Fibroblast of upper back skin (primary cell): ENCODE data around the gene WHRN.

Source experiments
- DNase-seq: peaks from one replicate; pipeline ENCODE4 v3.0.0-alpha.2; 2013

WHRN gene

DNA sequence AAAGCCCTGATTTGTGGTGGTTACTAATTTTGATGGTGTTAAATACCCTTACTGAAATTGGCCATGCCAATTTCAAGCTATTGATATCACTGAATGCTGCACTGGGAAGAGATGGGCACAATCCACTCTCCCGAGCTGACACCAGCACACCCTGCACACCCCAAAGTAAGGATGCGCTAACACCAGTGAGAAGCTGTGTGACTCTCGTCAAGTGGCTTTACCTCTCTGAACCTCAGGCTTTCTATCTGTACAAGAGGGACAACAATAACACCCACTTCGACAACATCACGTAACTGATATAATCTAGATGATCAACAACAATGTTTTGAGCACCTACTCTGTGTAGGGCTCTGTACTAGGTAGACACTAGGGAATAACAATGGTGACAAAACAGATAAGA lies 109.5 kb downstream of the WHRN start:
- DNase-seq, result no peak

DNA sequence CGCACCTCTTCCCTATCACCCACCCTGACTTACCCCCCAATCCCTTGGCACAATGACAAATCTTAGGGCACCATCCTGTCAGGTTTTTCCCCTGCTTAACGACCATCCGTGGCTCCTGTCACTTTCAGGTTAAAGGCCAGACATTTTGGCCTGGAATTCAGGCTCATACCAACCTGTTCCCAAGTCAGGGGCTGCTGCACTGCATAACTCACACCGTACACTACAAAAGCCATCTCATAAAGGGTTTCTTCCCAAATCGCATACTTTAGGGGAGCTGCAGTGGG lies 110.0 kb downstream of the WHRN start:
- no peak for DNase-seq

DNA sequence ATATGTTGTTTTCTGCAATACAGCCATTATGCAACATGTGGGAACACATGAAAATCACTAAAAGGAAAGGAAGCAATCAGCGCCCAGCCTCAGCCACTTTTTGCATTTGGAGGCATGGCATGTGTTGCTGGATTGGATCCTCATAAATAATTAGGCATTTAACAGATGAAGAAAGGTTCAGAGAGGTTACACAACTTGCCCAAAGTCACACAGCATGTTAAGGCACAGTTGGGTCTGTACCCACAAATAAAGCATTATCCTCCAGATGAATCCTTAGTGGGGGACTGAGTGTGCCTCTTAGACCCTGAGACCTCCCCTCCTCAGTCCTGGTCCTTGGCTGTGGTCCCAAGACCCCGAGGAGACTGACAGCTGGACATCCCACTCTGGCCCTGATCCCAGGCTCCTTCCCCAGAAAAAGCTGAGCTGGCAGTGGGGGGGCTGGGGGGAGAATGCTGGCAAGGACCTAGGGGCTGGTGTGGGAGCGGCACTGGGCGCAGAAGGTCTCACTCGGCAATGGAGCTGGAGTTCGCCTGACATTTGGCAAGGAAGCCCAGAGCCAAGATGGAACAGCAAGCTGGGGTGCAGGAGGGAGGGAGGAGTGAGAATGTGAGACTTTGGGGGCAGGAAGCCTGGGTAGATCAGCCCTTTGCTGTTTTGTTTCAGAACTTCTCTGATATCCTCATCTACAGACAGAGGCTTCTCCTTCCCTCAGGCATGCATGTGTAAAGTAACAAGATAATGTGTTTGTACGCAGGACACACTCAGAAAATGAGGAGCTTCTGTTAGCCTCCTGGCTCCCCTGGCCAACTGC lies 110.5 kb downstream of the WHRN start:
- no peak for DNase-seq

DNA sequence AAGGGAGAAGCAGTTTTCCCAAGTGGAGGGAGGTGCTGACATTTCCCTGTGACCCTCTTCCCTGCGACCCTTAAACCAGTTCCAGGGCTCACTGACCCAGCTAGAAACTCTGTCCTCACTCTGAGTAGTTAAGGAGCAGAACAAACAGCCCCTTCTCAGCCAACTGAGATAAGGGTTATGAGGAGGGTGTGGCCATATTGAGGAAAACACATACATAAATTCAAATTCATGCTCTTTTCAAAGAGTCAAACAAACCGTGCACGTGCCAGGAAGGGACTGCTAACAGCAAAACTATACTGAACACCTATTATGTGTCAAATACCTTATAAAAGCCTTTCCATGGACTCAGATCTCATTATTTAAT lies 112.5 kb downstream of the WHRN start:
- no peak for DNase-seq

DNA sequence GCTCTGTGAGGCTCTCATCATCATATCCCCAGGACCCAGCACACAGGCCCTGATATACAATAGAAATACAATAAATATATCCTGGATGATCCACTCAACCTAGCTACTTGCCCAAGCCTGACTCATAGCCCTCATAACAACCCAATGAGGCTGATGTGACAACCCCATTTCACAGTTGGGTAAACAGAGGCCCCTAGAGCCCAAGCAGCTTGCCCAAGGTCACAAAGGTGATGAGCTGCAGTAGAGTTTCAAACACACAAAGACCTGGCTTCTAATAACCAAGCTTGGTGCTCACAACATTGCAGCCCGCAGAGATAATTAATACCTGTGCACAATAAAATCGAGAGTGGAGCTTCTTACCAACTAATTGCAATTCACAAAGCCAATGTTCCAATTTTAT lies 114.3 kb downstream of the WHRN start:
- no peak for DNase-seq

DNA sequence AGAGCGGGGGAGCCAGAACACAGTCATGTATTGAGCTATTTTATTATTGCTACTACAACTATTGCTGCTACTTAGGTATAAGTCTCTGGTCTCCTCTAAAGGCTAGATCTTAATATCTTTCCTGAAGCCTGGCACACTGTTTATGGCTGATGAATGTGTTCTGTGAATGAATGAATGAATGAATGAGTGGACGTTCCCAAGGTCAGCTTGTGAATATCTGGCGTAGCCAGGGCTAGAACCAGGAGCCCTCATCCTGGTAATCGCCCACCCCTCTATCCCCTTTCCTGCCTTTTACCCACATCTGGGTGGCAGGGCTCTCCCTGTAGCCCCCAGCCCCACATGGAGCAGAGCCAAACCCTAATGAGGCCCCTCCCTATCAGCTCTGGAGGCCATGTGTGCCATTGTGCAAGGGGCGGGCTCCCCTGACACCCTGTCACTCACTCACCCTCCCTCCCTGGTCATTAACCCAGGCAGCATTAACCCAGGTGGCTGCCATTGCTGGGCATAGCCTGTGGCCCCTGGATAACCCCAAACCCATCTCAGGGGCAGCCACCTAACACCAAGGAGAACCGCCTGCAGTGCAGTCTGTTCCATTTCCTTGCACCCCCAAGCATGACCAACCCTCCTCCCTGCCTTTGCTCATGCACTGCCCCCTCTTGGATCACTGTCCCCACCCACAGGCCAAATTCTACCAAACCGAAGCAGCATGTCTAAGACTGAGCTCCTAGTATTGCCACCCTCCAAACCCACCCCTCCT lies 115.5 kb downstream of the WHRN start:
- DNase-seq, result no peak

DNA sequence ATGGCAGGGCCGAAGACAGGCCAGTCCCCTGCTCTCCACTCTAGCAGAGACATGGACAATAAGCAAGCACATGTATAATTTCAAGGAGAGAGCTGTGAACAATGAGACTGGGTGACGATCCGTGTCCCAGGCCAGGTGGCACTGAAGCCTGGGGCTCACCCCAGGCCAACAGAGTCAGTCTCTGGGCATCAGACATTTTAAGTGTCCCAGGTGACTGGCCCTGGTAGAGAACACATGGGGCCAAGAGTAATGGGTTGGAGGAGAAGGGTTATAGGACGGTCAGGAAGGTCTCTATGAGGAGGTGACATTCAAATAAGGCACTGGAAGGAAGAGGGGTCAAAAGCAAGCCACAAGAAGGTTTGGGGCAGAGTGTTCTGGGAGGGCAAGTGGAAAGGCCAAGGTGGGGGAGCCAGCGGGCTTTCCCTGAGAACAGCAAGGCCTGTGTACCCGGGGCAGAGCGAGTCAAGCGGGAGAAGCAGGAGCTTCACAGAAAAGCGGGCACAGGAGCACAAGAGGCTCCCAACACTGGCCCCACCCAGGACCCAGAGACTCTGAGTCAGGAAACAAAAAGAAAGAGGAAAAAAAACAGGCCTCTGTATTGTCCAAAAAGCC lies 116.4 kb downstream of the WHRN start:
- no peak for DNase-seq

DNA sequence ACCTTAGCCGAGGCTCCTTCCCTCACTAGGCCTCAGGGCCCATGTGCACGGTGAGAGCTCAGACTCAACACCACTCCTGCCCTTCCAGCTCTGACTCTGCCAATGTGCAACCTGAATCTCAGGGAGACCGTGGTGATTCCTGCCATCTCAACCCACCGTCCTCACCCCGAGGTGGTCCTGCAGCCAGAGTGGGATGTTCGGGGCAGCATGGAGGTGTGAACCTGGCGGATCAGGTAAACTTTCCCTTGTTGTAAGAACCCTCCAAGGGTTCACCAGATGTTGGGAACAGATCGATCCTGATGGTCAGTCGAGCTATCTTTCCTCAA lies 117.0 kb downstream of the WHRN start:
- DNase-seq, result no peak

DNA sequence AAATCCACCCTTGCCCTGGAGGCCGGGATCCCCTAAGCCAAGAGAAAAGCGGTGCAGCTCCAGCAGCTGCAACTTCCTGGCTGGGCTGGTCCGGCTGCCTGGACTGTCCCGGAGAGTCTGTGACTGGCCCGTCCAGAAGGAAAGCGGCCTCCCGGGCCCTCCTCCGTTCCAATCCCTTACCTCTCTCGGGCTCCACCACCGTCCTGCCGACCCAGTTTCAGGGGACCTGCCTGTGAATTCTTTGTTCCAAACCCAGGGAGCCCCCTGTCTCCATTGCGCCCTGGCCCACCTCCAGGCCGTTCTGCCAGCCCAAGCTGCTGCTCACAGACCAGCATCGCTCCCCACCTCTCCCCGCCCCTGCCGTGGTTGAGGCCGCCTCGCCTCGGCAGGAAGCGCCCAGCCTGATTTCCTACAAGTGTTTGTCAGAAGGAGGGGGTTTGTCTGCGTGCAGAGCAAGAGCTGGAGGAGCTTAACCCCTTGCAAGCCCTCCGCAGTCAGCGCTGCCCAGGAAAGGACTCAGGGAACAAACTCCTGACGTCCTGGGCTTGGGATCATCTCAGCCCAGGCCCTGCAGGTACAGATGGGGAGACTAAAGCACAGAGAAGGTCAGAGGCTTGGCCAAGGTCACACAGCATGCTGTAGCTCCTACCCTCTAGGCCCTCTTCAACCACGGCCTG lies 117.5 kb downstream of the WHRN start, which contains the start of gene AKNA:
Gene AKNA (minus strand): TSS at position 303 of the 677 bp plus-strand sequence. CDS start 6,649 bp downstream, outside the sequence.
- DNase-seq, result peak; percentile 76

DNA sequence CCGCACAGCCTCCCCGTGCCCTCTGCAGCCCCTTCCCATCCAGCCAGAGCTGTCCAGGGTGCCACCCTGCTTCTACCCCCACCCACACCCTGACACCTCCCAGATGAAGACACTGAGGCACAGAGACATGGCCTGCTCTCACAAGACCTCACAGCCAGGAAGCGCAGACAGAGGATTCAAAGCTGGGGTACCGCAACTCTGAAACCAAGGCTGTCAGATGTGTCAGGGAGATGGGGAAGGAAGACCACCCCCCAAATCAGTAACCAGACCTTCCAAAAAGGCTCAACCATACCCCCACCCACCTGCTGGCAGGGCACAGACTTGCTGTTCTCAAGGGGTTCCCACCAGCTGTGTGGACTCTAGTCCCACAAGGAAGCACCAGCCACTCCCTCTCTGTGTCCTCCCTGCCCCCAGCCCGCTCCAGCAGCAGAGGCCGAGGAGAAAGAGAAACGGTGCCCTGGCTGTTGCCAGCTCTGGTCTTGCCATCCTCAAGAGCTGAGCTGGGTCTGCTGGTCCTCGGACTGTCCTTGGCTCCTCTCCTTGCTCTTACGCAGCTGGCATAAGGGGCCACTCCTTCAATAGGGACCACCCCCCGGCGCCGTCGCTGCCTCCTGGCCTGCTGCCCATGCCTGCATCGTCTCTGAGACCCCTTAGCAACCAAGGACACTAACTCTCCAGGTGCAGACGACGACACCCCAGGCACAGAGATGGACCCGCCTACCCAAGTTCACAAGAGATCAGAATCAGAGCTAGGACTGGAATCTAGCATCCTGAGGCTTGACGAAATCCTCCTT lies 118.2 kb downstream of the WHRN start:
- DNase-seq, result no peak

DNA sequence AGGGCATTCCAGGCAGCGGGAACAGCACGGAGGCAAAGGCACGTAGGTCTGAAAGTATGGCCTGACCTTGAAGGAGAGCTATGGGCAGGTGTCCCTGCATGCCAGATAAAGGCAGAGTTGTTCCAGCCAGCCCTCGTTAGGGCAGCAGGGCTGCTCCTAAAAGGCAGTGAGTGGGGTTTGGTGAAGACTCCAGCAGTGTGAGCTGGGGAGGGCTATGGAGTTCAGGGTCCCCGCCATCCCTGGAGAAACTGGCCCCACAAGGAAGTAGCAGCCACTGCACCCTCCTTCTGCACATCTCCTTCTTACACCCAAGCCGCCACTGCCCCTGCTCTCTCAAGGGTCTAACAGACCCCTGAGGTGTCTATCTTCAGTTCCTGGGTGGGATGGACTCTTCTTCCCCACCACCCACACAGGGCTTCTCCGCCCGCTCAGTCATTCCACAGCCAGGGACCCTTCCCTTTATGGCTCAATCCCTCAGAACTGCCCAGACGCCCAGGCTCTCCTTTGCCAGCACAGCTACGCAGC lies 118.8 kb downstream of the WHRN start:
- no peak for DNase-seq

DNA sequence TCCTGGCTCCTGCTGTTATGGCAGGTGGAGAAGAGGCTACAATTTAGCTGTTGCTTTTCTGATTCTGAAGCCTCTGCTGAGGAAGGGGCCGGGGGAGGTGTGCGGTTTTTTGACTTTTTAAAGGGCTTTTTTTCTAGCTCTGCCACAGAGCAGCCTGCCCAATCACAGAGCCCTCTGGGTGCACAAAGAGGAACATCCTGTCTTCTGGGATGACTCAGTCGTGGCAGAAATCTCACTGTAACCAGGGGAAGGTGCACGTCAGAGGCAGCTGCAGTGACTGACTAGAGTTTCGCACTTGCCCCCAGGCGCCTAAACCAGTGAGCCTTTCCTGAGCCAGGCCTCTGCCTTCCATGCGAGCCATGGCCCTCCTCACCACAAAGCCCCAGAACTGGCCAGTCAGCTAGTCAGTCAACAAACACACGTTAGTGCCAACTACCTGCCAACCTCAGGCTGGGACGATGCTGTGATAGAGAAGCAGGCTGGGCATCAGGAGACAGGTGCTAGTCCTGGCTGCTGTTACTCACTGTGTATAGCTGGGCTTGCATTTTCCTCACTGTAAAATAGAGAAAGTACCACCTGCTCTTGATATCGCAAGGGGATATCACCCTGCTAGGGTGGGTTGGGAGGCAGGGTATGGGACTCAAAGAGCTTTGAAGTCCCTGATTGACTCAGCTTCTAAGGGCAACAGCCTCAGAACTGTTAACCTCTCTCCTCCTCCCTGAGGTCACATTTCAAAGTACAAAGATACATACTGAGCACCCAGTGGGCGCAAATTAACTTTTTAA lies 119.7 kb downstream of the WHRN start:
- DNase-seq, result peak; percentile 84

DNA sequence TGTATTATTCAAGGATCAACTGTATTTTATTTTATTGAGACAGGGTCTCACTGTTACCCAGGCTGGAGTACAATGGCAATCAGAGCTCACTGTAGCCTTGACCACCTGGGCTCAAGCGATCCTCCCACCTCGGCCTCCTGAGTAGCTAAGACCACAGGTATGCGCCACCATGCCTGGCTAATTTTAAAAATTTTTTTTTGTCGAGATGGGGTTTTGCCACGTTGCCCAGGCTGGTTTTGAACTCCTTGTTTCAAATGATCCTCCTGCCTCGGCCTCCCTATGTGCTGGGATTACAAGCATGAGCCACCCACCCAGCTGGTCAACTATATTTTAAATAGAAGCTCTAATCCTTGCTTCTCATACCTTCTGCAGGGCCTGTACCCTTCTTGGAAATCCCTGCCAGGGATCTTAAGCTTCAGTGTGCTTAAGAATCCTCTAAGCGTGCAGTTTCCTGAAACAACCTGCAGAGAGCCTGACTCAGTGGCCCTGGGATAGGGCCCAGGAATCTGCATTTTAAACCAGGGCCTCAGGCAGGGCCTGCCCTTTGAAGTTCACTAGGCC lies 120.4 kb downstream of the WHRN start:
- no peak for DNase-seq

DNA sequence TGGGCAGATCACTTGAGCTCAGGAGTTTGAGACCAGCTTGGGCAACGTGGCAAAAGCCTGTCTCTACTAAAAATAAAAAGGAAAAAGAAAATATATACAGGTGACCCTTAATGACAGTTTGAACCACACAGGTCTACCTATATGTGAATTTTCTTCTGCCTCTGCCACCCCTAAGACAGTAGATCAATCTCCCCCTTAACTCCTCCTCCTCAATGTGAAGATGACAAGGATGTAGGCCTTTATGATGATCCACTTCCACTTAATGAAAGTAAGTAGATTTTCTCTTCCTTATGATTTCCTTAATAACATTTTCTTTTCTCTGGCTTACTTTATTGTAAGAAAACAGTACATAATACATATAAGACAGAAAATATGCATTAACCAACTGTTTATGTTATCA lies 120.9 kb downstream of the WHRN start:
- no peak for DNase-seq

DNA sequence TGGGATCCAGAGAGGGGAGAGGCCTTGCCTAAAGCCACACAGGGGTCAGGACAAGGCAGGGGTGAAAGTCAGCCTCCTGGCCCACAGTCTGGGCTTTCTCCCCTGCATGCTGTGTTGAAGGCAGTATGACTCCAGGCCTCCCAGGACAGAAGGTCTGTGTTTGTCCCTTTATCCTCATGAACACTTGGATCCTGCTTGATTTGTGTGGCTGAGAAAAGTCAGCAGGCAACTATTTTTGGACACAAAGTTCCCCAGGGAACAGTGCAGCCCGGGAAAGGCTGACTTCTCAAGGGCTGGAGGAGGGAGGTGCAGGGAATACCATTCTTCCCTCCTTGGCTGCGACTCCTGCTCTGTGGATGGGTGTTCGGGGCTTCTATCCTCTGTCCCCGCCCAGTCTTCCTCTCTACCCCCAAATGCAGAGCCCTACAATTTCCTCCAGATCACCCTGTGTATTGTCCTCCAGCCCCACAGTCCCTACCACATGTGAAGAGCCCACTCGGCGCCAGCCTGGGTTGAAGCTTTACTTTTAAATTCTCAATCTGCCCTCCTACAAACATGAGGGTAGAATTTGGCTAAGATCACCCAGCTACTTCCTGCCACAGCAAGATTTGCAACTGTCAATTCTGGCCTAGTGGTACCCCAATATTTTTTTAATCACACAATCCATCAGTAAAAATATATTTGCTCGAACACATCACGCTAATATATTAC lies 121.6 kb downstream of the WHRN start:
- peak; percentile 75 for DNase-seq

DNA sequence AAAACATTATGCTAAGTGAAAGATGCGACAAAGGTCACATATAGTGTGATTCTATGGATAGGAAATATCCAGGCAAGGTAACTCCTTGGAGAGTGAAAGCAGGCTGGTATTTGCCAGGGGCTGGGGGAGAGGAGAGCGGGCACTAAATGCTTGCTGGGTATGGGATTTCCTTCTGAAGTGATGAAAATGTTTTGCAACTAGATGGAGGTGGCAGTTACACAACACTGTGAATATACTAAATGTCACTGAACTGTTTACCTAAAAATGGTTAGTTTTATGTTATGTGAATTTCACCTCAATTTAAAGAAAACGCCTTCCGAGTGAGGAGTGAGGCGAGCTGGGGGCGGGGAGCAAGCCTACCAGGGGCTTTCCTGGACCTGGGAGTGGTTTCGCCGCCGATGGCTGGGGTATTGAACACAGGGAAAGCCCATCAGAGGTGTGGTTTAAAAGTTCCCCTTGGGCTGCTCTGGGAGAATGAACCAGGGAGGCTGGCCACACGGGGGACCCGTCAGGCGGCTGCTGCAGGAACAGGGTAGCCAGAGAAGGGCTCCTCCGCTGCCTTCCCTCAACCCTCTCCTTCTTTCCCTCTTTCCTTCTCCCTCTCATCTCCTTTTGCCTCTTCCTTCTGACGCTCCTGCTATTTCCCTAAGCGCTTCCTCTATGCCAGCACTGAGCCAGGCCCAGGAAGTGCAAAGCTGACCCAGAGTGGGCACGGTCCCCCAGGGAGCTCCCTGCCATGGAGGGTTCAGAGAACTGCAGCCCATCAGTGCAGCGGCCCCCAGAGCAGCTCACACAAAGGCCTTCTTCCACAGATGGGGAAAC lies 122.4 kb downstream of the WHRN start:
- no peak for DNase-seq

DNA sequence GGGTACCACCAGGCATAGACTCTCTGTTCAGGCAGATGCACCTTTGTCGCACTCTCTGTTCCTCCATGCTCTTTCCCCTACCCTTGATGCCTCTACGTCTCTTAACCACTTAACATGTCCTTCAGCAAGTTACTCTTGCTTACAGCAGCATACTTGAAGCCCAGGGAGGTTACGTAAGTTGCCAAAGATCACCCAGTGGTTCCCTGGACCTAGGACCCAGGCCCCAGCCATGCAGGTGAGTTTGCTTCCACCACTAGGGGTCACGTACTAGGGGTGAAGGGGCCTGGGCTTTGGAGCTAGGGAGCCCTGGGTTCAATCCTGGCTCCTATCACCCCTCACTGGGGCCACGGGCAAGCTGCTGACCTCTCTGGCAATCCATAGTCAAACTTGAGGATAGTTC lies 126.4 kb downstream of the WHRN start:
- no peak for DNase-seq

DNA sequence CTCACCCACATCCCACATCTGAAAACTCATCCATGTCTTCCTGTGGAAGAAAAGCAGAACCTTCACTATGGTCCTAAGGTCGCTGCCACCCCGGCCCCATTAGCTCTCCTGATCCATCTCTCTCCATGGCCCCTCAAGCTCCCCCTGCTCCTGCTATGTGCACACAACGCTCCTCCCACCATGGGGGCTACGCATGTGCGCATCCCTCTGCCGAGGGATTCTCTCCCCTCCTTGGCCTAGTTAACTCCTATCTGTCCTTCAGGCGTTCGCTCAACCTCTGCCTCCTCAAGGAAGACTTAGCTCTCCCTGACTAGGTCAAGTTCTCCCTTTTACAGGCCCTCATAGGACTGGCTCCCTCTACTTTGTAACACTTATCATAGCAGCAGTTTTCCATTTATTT lies 127.3 kb downstream of the WHRN start:
- DNase-seq, result no peak

DNA sequence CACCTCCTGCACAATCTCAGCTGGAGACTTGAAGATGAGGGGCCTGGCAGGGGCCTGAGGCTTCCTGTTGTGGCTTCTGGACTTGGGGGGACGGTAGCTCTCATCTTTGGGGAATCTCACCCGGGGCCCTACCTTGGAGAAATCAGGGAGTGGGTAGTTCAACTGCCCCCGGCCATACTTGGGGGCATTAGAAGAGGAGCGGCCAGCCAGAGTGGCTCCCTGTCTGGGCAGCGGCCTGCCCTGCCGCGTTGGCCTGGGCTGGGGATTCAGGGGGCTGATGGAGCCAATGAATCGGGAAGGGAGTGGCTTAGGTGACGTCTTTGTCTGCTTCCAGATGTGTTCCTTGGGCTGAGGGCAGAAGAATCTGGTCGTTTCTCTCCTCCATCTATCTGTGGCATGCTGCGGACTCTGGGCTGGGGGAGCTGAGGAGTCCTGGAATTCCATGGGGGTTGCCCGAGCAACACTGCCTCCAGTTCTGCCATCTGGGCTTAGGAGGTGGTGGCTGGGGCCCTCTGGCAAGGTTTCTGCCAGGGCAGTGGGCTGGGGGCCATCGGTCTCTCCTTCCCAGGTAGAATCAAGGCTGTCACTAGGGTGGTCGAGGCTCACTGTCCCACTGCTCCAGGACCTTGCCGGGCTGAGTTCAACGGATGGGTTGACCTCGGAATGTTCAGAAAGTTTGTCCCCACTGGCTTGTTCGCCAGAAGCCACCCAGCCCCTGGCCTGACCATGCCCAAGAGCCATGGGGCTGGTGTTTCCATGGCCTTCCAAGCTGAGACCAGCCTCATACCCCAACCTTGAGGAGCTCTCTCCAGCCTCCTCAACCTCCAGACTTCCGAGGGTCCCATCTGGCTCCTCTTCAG lies 128.5 kb downstream of the WHRN start:
- no peak for DNase-seq
